Measurements from ENCODE around the gene MSI2. TPM values are rescaled to one million over a fixed set of nuclear protein-coding genes. Genes with fewer than 3 reads are reported as not detected.

Gene MSI2
- total and polyA plus RNA-seq, 2 donors (not counting 1 experiment from before 2014, with no cell fraction given), result 16.1 to 196 TPM

- no peaks in the 10 kb centered on the region for H4K20me1 ChIP-seq (ENCODE audit: control insufficient read depth, insufficient read depth, low read length, poor library complexity, severe bottlenecking)
- WGBS (ENCODE audit: insufficient coverage), result 93% methylated on average over 2 of the region's 4 CpGs
- TF ChIP-seq EZH2 (IDR thresholded peaks at IDR 0.05; ENCODE audit: borderline replicate concordance, insufficient read depth, low read depth, low read length, poor library complexity, severe bottlenecking) (no peak), CTCF (IDR thresholded peaks at IDR 0.05) (no peak)
- no peaks in the 10 kb centered on the region for H3K36me3 ChIP-seq (replicated peaks in 1 of 2; ENCODE audit: control extremely low read depth in 1 of 2, control insufficient read depth in 1 of 2, extremely low read depth in 1 of 2, insufficient read depth in 2 of 2, low read length in 1 of 2)
- ChIA-PET POLR2A (interaction anchor here (0.5 kb wide), 1 partner anchor 303 kb away, joined by 4 read pairs; no protein-coding TSS in a partner anchor), CTCF (interaction anchor here (0.6 to 1.1 kb wide), 2 partner anchors 37 to 44 kb away, joined by 4 to 5 read pairs; no protein-coding TSS in a partner anchor)
- H3K27me3 ChIP-seq (replicated peaks in 1 of 4; ENCODE audit: control extremely low read depth in 1 of 4, control insufficient read depth in 3 of 4, insufficient read depth in 4 of 4, low read length in 3 of 4), result no peaks in the 10 kb centered on the region
- no peak overlapping the region for H3K9ac ChIP-seq (ENCODE audit: low read length)
- H3K27ac ChIP-seq (ENCODE audit: low read length in 2 of 2), result no peak overlapping the region
- H3K79me2 ChIP-seq (ENCODE audit: control insufficient read depth, insufficient read depth, low read length), result peaks cover 15% of the 10 kb centered on the region
- no peak overlapping the region for H3K4me2 ChIP-seq (replicated peaks; ENCODE audit: low read depth, low read length, poor library complexity, severe bottlenecking)
- peaks cover 32 to 37% of the 10 kb centered on the region in 2 donors for H3K4me1 ChIP-seq (ENCODE audit: control insufficient read depth in 2 of 2, insufficient read depth in 2 of 2, low read length in 2 of 2)
- Mint-ChIP-seq H3K27ac (no peak overlapping the region), H3K27me3 (no peaks in the 10 kb centered on the region), H3K4me3 (no peak overlapping the region), H3K9me3 (ENCODE audit: insufficient read depth) (no peaks in the 10 kb centered on the region), H3K4me1 (peaks cover 49% of the 10 kb centered on the region)
- no peak overlapping the region for H3K4me3 ChIP-seq (ENCODE audit: control extremely low read depth in 1 of 5, extremely low read depth in 1 of 5, insufficient read depth in 1 of 5, low read depth in 2 of 5, low read length in 4 of 5)
- H3K9me3 ChIP-seq (ENCODE audit: control extremely low read depth in 1 of 3, control insufficient read depth in 2 of 3, insufficient read depth in 1 of 3, low read length in 2 of 3), result no peaks in the 10 kb centered on the region
- no peak for ATAC-seq (ENCODE audit: low read depth)
- H2AFZ ChIP-seq (ENCODE audit: insufficient read depth, low read depth, low read length, poor library complexity, severe bottlenecking), result no peak overlapping the region
- intact Hi-C loops (cut with micrococcal nuclease), result no loop called here
- no peak for DNase-seq
Measured at GRCh38 chr17:57560319-57560705, 304.0 kb downstream of the MSI2 start.

GRCh38 chr17:57561072-57561861, 304.9 kb downstream of the MSI2 start:
- DNase-seq, result no peak
- Histone ChIP-seq H3K27ac (ENCODE audit: low read length in 2 of 2) (no peak overlapping the region), H3K4me1 (ENCODE audit: control insufficient read depth in 2 of 2, insufficient read depth in 2 of 2, low read length in 2 of 2) (peaks cover 23 to 28% of the 10 kb centered on the region in 2 donors), H3K9me3 (ENCODE audit: control extremely low read depth in 1 of 3, control insufficient read depth in 2 of 3, insufficient read depth in 1 of 3, low read length in 2 of 3) (no peaks in the 10 kb centered on the region), H3K9ac (ENCODE audit: low read length) (no peak overlapping the region), H3K4me3 (ENCODE audit: control extremely low read depth in 1 of 5, extremely low read depth in 1 of 5, insufficient read depth in 1 of 5, low read depth in 2 of 5, low read length in 4 of 5) (no peak overlapping the region), H2AFZ (ENCODE audit: insufficient read depth, low read depth, low read length, poor library complexity, severe bottlenecking) (no peak overlapping the region), H3K79me2 (ENCODE audit: control insufficient read depth, insufficient read depth, low read length) (peaks cover 7% of the 10 kb centered on the region), H3K36me3 (replicated peaks in 1 of 2; ENCODE audit: control extremely low read depth in 1 of 2, control insufficient read depth in 1 of 2, extremely low read depth in 1 of 2, insufficient read depth in 2 of 2, low read length in 1 of 2) (peaks cover 0 to 6% of the 10 kb centered on the region in 2 experiments), H3K27me3 (replicated peaks in 1 of 4; ENCODE audit: control extremely low read depth in 1 of 4, control insufficient read depth in 3 of 4, insufficient read depth in 4 of 4, low read length in 3 of 4) (no peaks in the 10 kb centered on the region), H4K20me1 (ENCODE audit: control insufficient read depth, insufficient read depth, low read length, poor library complexity, severe bottlenecking) (no peaks in the 10 kb centered on the region), H3K4me2 (replicated peaks; ENCODE audit: low read depth, low read length, poor library complexity, severe bottlenecking) (no peak overlapping the region)
- peaks cover 40% of the 10 kb centered on the region for H3K4me1 Mint-ChIP-seq
- peak overlapping the region; percentile 21 for H3K27ac Mint-ChIP-seq
- WGBS (ENCODE audit: insufficient coverage), result 86% methylated on average over 5 of the region's 12 CpGs
- POLR2A ChIA-PET, result no interaction called here
- CTCF ChIA-PET, result interaction anchor here (1.1 to 1.2 kb wide), 2 partner anchors 9 to 111 kb away, joined by 5 to 6 read pairs; no protein-coding TSS in a partner anchor
- H3K4me3 Mint-ChIP-seq, result no peak overlapping the region
- H3K27me3 Mint-ChIP-seq, result no peaks in the 10 kb centered on the region
- H3K9me3 Mint-ChIP-seq (ENCODE audit: insufficient read depth), result no peaks in the 10 kb centered on the region
- no peak for TF ChIP-seq CTCF (IDR thresholded peaks at IDR 0.05)
- no peak for TF ChIP-seq EZH2 (IDR thresholded peaks at IDR 0.05; ENCODE audit: borderline replicate concordance, insufficient read depth, low read depth, low read length, poor library complexity, severe bottlenecking)
- intact Hi-C loops (cut with micrococcal nuclease), result no loop called here
- no peak for ATAC-seq (ENCODE audit: low read depth)

Data from B cell (primary cell).